VCaP (cell line): ENCODE results near the gene ZNF792.

ENCODE experiments used
- H3K27ac ChIP-seq: fragments of 450-650 bp; 2 replicates; pipeline ENCODE4 v1.5.1; 2017
- CTCF ChIP-seq: fragments of 450-650 bp; conservative IDR thresholded peaks from 2 replicates; pipeline ENCODE4 v1.5.1; 2017; ENCODE audit warnings: mild to moderate bottlenecking, moderate library complexity

ZNF792 gene

DNA sequence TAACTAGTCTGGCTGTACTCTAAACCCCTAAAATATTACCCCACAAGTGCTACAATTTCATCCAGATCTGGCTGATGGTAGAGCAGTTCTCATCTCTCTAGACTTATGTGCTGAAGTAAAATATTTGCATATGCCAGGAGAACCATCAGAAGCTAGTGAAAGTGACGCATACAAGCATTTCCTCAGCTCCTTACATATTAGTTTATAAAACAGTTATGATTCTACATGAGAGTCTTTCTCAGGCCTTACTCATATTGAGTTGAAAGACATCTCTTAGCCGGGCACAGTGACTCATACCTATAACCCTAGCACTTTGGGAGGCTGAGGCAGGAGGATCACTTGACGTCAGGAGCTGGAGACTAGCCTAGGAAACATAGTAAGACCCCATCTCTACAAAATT is 53.3 kb downstream of the ZNF792 start:
- no peak for TF ChIP-seq CTCF

More for the DNA sequence above, 53.3 kb downstream of the ZNF792 start:
- H3K27ac ChIP-seq: no peak overlapping the region
